Ramos (cell line): Measurements from ENCODE around the gene CBFA2T3.

ENCODE experiments used
- in situ Hi-C: fragments of 300-500 bp; cut with MboI; formaldehyde crosslinking; loops from one replicate; pipeline ENCODE4 v1.14.3; 2022; ENCODE audit warnings: low sequenced_read_pairs; ENCODE audit not compliant: unreplicated experiment

The CBFA2T3 gene

GRCh38 chr16:88932929-88933328, 44.1 kb downstream of the CBFA2T3 start:
- in situ Hi-C loops: no loop called here

DNA sequence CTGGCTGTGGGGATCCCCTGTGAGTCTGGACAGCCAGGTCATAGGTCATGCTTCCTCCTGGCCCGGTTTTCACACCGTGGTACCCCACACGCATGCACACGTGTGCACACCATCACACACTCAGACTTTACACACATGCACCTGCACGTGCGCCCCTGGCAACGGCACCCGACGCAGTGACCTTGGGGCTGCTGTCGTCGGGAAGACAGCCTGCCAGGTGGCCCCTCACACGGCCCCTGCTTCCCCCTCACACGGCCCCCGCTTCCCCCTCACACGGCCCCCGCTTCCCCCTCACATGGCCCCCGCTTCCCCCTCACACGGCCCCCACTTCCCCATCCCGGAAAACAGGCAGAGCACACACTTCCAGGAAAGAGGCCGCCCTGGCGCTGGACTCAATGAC, 45.1 kb downstream of the CBFA2T3 start:
- in situ Hi-C loops: no loop called here

GRCh38 chr16:88931373-88931900, 45.6 kb downstream of the CBFA2T3 start:
- in situ Hi-C loops: no loop called here

GRCh38 chr16:88930716-88931115, 46.3 kb downstream of the CBFA2T3 start:
- in situ Hi-C loops: no loop called here

DNA sequence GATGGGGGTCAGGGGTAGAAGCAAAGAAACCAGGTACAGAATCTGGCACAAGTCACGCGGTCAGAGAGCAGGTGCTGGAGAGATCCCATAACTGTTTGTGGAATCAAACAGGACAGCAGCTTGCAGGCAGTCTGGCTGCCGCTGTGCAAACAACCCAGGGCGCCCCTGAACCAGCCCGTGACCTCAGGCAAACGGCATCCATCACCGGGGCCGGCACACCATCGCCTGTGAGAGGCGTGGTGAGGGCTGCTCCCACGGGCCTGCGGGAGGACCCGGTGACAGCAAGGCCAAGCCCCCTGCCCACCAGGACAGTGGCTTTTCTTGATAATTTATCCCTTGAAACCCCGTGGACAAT, 47.9 kb downstream of the CBFA2T3 start:
- in situ Hi-C loops: no loop called here

DNA sequence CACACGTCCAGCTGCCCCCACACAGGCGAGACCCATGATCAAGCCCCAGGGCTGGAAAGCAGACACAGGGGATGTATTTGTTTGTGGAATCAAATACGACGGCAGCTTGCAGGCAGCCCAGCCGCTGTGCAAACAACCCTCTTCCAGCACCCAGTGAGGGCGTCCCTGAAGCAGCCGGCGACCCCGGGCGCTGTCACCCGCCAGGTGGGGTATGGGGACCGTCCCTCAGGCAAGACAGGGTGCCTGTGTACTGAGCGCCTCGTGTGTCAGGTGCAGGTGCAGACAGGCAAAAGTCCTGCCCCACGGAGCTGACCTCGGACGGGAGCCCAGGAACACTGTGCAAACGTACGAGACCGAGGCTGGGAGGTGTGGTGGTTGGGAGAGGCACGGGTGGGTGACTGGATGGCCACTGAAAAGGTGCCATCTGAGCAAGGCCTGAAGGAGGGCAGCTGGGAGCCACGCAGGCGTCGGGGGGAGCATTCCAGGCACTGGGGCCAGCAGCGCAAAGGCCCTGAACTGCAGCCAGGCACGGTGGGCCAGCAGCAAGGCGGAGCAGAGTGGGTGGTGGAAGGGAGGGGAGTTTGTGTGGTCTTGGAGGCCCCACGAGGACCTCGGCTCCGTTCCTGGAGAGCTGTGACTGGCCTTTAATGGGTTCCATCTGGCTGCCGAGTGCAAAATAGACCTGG, 48.5 kb downstream of the CBFA2T3 start:
- in situ Hi-C loops: no loop called here

GRCh38 chr16:88927661-88928060, 49.3 kb downstream of the CBFA2T3 start:
- in situ Hi-C loops: no loop called here

- in situ Hi-C loops: no loop called here
These were observed 50.0 kb downstream of the CBFA2T3 start for GRCh38 chr16:88927010-88927409.

DNA sequence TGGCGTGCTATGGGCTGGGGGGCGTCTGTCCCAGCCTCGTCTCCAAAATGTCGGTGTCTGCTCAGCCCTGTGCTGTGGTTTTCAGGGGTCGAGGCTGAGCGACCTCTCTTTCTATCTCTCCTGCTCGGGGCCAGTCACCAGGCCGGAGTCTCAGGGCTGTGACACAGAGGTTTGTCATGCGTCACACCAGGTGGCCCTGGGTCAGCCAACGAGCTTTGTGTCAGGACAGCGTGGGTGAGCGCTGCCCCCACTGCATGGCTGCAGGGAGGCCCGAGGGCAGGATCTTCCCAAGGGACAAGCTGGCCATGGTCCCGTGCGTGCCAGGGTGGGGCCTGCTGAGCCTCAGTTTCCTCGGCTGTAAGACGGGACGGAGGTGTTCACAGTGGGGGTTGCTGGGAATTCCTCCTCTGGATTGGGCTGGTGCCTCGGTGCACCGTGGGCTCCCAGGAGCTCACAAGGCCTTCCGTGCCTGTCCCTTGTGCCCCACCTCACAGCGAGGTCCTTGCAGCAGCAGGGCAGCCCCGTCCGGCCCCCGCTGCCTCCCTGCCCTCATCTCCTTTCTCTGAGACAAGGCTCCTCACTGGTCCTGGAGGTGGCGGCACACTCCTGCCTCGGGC, 50.5 kb downstream of the CBFA2T3 start:
- in situ Hi-C loops: no loop called here

DNA sequence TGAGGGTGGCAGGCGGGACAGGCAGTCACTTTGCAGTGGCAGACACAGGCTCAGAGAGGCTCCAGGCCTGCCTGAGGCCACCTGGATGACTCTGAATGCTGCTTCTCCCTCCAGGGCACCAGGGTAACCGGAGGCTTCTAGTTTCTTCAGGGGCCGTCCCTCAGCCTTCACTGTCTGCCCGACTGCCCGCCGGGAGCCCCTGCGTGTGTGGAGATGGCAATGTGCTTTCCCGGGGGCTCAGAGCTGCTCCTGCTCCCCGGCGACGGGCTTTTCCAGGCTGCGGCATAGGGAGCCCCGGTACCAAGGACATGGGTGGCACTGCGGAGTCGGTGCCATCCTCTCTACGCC, 51.5 kb downstream of the CBFA2T3 start:
- in situ Hi-C loops: no loop called here

- in situ Hi-C loops: no loop called here
These were observed 52.0 kb downstream of the CBFA2T3 start for GRCh38 chr16:88924834-88925539.

- in situ Hi-C loops: no loop called here
These were observed 52.8 kb downstream of the CBFA2T3 start for GRCh38 chr16:88923926-88924833.

DNA sequence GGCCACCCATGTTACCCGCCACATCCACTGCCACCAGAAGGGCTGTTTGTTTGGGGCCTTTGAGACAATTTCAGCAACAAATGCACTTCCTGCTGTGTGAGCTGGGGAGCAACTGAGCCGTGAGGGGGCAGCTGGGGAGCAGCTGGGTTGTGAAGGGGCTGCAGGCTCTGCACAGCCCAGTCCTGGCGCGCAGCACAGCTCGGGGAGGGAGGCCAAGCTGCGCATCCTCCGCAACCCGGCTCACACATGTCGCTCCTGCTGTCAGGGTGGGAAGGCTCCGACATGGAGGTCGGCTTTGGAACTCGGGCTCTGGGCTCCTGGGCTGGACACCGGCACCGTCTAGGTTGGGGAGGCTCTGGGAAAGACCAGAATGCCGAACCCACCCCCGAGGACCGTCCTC, 53.6 kb downstream of the CBFA2T3 start:
- in situ Hi-C loops: no loop called here

- in situ Hi-C loops: no loop called here
These were observed 54.1 kb downstream of the CBFA2T3 start for GRCh38 chr16:88922826-88923410.

DNA sequence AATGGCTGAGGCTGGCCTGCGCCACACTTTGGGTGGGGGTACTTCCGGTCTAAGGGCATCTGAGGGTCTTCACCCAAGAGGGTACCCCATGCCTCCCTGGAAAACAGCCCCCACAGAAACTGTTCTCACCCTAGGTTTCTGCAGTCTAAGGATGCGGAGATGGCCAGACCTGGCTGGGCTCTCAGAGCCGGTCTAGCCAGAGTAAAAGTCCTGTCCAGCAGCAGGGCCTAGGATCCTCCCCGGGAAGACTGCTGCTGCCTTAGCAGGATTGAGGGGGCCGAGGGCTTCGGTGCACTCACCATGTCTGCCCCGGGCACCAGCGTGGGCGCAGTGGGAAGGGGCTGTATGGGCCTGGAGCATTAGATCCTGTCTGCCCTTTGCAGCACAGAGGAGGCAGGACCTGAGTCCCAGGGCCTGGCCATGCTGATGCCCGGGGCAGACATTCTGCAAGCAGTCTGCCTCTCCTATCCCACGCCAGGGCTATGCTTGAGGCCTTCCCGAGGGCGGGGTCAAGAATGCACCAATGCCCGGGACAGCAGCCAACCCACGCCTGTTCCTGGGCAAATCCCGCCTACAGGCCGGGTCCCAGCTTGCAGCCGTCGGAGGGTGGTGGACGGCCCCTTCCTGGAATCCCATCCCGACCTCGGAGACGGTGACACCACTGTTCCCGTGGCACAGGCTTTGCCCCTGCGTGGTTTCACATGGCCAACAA, 54.7 kb downstream of the CBFA2T3 start:
- in situ Hi-C loops: no loop called here

DNA sequence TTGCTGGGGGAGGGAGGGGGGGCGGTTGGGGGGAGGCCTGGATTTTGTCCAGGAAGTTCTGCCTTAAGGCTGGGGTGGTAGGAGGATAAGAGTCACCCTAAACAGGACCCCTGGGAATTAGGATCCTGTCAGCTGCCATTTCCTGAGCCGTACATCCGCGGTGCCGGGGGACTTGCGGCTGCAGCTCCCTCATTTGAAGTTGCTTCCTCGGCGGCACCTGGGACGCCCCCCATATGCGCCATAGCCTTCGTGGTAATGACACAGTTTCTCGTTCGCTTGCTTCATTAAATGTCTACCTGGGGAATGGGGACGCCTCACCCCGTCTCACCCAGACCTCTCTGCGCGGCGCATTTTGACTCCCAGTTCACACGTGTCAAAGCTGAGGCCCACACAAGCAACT, 55.4 kb downstream of the CBFA2T3 start:
- in situ Hi-C loops: no loop called here

DNA sequence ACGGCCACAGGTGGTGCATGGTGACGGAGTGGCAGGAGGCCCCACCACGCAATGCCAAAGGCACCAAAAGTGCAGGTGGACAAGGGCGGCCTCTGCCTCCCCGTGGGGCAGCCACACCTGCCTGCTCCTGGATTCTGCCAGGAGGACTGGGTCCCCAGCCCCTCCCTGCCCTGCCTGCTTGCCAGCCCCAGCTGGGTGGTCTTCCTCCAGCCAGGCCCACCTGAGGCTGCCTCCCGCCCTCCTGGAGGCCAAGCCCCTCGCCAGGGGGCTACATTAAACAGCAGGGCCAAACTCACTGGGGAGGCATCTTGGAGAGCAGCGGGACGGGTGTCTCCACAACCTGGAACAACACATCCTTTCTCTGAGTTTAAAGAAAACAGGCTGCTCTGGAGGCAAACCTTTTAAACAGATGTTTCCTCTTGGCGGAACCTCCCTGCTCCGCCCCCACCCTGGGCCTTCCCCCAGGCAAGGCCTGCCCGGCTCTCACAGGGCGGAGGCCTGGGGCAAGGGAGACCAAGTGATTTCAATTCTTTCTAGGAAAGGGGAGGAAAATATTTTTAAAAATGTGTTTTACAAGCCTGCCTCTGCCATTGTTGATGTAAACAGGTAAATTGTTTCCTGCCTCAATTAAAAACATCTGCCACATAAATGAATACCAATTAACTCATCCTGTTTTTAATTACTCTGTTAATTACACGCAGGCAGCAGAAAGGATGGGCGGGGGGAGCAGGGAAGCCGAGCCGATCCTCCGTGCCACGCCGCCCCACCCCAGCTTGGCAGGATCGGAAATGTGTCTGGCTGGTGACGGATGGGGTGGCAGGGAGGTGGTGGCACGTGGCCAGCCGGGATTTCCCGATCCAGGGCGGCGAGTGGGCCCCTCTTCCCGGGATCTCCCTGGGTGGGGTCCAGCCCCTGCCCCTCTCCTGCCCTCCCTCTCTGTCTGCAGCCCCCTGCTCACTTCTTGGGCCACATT, 56.1 kb downstream of the CBFA2T3 start:
- in situ Hi-C loops: no loop called here

DNA sequence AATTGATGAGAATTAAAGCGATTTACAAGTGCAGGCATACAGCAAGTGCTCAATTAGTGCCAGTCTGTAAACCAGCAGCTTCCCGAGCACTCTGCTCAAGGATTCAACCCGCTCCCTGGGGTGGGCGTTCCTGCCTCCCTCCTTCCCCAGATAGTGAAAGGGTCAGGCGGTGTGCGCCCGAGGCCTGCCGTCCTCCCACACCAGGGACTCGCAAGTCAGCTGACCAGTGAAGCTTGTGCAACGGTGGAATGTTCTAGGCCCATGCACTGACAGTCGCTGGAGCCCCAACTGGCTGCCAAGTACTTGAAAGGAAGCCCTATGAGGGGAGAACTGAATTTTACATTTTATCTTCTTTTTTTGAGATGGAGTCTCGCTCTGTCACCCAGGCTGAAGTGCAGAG, 57.1 kb downstream of the CBFA2T3 start:
- in situ Hi-C loops: no loop called here
